ENCODE measurements around the gene C15orf39. TPM values are rescaled to one million over a fixed set of nuclear protein-coding genes. Genes with fewer than 3 reads are reported as not detected.

C15orf39 gene
- total RNA-seq, 1 experiment from 2014 or later: 41.3 TPM

DNA sequence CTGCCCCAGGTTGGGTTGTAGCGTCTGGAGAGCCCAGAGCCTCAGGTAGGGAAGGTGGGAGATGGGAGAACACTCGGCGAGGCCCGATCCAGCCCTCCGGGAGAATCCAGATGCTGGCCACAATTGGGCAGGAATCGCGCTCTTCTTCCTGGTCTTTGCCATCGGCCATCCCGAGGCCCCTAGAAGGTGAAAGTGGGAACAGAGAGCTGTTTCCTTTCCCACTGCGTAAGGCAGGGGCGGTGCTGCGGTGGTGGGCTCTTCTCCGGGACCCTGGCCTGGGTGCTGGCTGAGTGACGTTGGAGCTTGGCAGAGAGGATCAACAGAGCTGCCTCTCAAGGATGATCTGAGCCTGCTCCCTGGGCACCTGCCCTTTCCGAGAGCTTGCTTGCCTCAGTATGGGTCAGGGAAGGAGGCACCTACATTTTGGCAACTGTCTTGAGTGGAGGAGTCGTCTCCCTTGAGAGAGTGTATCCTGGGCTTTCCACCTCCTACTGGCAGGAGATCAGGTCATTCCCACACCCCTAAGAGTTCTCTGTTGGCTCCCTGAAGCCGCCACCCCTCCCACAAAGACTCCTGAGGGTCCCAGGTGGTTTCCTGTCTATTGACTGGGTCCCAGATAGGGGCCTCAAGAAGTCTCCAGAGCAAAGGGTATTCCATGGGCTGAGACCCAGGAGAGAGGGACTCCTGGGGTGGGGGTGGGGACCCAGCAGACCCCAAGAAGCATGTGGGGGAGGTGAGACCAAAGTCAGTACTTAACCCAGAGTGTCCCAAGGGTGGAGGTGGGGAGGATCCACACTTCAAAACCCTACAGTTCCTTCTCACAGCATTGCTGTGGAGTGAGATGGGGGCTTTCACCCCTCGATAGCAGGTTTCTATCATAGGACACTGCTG is 1.6 kb downstream of the C15orf39 start:
- TSS peak; percentile 38 for BruUV-seq (replicated peaks)
- peak overlapping the region; percentile 93 for H3K4me3 ChIP-seq
- DNase-seq: no peak
- no peaks in the 10 kb centered on the region for H3K9me3 ChIP-seq (ENCODE audit: insufficient read depth, low read depth)
- 0 out of 2 replicates have a peak, but pooled peaks cover 7% of the 10 kb centered on the region for H3K36me3 ChIP-seq (ENCODE audit: low read depth)
- ChIA-PET CTCF (interaction anchor here (0.6 to 1.7 kb wide), 4 partner anchors 96 to 174 kb away, joined by 4 to 12 read pairs (median 4); no protein-coding TSS in a partner anchor), POLR2A (ENCODE audit: unreplicated experiment) (interaction anchor here (0.6 to 1.8 kb wide), 3 partner anchors 141 to 160 kb away, joined by 4 to 18 read pairs (median 4); no protein-coding TSS in a partner anchor)
- TF ChIP-seq, protein P1, sequence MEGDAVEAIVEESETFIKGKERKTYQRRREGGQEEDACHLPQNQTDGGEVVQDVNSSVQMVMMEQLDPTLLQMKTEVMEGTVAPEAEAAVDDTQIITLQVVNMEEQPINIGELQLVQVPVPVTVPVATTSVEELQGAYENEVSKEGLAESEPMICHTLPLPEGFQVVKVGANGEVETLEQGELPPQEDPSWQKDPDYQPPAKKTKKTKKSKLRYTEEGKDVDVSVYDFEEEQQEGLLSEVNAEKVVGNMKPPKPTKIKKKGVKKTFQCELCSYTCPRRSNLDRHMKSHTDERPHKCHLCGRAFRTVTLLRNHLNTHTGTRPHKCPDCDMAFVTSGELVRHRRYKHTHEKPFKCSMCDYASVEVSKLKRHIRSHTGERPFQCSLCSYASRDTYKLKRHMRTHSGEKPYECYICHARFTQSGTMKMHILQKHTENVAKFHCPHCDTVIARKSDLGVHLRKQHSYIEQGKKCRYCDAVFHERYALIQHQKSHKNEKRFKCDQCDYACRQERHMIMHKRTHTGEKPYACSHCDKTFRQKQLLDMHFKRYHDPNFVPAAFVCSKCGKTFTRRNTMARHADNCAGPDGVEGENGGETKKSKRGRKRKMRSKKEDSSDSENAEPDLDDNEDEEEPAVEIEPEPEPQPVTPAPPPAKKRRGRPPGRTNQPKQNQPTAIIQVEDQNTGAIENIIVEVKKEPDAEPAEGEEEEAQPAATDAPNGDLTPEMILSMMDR (conservative IDR thresholded peaks at IDR 0.05): no peak
- TF ChIP-seq EZH2 (IDR thresholded peaks at IDR 0.05; ENCODE audit: low read depth): no peak
- H2AFZ ChIP-seq: no peak overlapping the region
- H3K4me2 ChIP-seq: peak overlapping the region; percentile 100
- H4K20me1 ChIP-seq (ENCODE audit: insufficient read depth): peaks cover 53% of the 10 kb centered on the region
- H3K27ac ChIP-seq: peak overlapping the region; percentile 97
- H3K4me1 ChIP-seq (replicated peaks; ENCODE audit: insufficient read depth): peaks cover 43% of the 10 kb centered on the region
- H3K27me3 ChIP-seq (ENCODE audit: insufficient read depth, low read depth): no peaks in the 10 kb centered on the region
- H3K9me2 ChIP-seq (ENCODE audit: insufficient read depth): no peaks in the 10 kb centered on the region
- intact Hi-C loops (cut with micrococcal nuclease; ENCODE audit: unreplicated experiment): loop anchor here (2.0 to 5.0 kb wide), 2 partner anchors 32 to 266 kb away; partner anchors contain the start of gene COX5A
- H3F3A ChIP-seq (ENCODE audit: insufficient read depth, low read depth): peaks cover 22% of the 10 kb centered on the region
- peaks cover 68% of the 10 kb centered on the region for H3K79me2 ChIP-seq (ENCODE audit: low read depth)

- H3K4me2 ChIP-seq: peak overlapping the region; percentile 100
- no peaks in the 10 kb centered on the region for H3K27me3 ChIP-seq (ENCODE audit: insufficient read depth, low read depth)
- H3K36me3 ChIP-seq (ENCODE audit: low read depth): 0 out of 2 replicates have a peak, but pooled peaks cover 11% of the 10 kb centered on the region
- no peak for TF ChIP-seq EZH2 (IDR thresholded peaks at IDR 0.05; ENCODE audit: low read depth)
- TF ChIP-seq, protein P1 (conservative IDR thresholded peaks at IDR 0.05): no peak
- POLR2A ChIA-PET (ENCODE audit: unreplicated experiment): interaction anchor here (0.6 to 1.8 kb wide), 3 partner anchors 104 to 160 kb away, joined by 3 to 18 read pairs (median 4); no protein-coding TSS in a partner anchor
- H3F3A ChIP-seq (ENCODE audit: insufficient read depth, low read depth): peaks cover 22% of the 10 kb centered on the region
- CTCF ChIA-PET: interaction anchor here (0.9 to 1.7 kb wide), 4 partner anchors 145 to 175 kb away, joined by 4 to 12 read pairs (median 5); no protein-coding TSS in a partner anchor
- H3K79me2 ChIP-seq (ENCODE audit: low read depth): peaks cover 75% of the 10 kb centered on the region
- H3K27ac ChIP-seq: peak overlapping the region; percentile 97
- no TSS peak for BruUV-seq (replicated peaks)
- no peak overlapping the region for H2AFZ ChIP-seq
- H4K20me1 ChIP-seq (ENCODE audit: insufficient read depth): peaks cover 60% of the 10 kb centered on the region
- no peaks in the 10 kb centered on the region for H3K9me3 ChIP-seq (ENCODE audit: insufficient read depth, low read depth)
- no peaks in the 10 kb centered on the region for H3K9me2 ChIP-seq (ENCODE audit: insufficient read depth)
- no peak for DNase-seq
- intact Hi-C loops (cut with micrococcal nuclease; ENCODE audit: unreplicated experiment): loop anchor here (1.0 to 5.0 kb wide), 6 partner anchors 33 to 433 kb away; partner anchors contain the start of gene COX5A
- peak overlapping the region; percentile 93 for H3K4me3 ChIP-seq
- peaks cover 38% of the 10 kb centered on the region for H3K4me1 ChIP-seq (replicated peaks; ENCODE audit: insufficient read depth)
Measured at GRCh38 chr15:75203908-75204263, 2.2 kb downstream of the C15orf39 start.

DNA sequence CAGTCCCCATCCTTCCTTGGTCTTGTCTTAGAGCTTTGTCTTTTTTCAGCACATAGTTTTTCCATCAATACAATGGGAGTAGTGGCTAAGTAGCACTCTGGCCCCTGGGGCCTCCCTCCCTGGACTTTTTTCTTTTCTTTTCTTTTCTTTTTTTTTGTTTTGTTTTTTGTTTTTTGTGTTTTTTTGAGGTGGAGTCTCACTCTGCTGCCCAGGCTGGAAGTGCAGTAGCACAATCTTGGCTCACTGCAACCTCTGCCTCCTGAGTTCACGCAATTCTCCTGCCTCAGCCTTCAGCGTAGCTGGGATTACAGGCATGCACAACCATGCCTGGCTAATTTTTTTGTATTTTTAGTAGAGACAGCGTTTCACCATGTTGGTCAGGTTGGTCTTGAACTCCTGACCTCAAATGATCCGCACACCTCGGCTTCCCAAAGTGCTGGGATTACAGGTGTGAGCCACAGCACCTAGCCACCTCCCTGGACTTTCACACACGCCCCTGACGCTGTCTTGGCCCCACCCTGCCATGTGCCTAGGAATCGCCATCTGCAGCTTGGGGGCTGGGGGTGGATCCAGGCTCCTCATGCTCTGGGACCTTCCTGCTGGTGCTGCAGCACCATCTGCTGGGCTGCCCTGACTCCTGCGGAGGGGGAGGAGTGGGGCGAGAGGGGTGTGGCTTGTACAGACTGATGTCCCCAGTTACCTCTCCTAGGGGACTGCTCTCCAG is 2.8 kb downstream of the C15orf39 start:
- intact Hi-C loops (cut with micrococcal nuclease; ENCODE audit: unreplicated experiment): loop anchor here (1.0 to 5.0 kb wide), 5 partner anchors 100 to 433 kb away; partner anchors contain the start of gene COX5A
- H3K9me3 ChIP-seq (ENCODE audit: insufficient read depth, low read depth): no peaks in the 10 kb centered on the region
- H3K27ac ChIP-seq: peak overlapping the region; percentile 97
- BruUV-seq (replicated peaks): no TSS peak
- H2AFZ ChIP-seq: no peak overlapping the region
- H3K79me2 ChIP-seq (ENCODE audit: low read depth): peaks cover 81% of the 10 kb centered on the region
- DNase-seq: peak; percentile 89 to 93
- no peaks in the 10 kb centered on the region for H3K9me2 ChIP-seq (ENCODE audit: insufficient read depth)
- peaks cover 31% of the 10 kb centered on the region for H3K4me1 ChIP-seq (replicated peaks; ENCODE audit: insufficient read depth)
- H3K4me3 ChIP-seq: peak overlapping the region; percentile 93
- H3F3A ChIP-seq (ENCODE audit: insufficient read depth, low read depth): peaks cover 16% of the 10 kb centered on the region
- CTCF ChIA-PET: interaction anchor here (0.6 to 1.7 kb wide), 5 partner anchors 29 to 175 kb away, joined by 3 to 12 read pairs (median 4); no protein-coding TSS in a partner anchor
- H4K20me1 ChIP-seq (ENCODE audit: insufficient read depth): peaks cover 66% of the 10 kb centered on the region
- no peaks in the 10 kb centered on the region for H3K27me3 ChIP-seq (ENCODE audit: insufficient read depth, low read depth)
- peak overlapping the region; percentile 100 for H3K4me2 ChIP-seq
- TF ChIP-seq, protein P1 (conservative IDR thresholded peaks at IDR 0.05): peak; percentile 90
- no peak for TF ChIP-seq EZH2 (IDR thresholded peaks at IDR 0.05; ENCODE audit: low read depth)
- H3K36me3 ChIP-seq (ENCODE audit: low read depth): peaks cover 17% of the 10 kb centered on the region; the same call in 1 of the 2 replicates
- POLR2A ChIA-PET (ENCODE audit: unreplicated experiment): interaction anchor here (0.7 to 1.8 kb wide), 2 partner anchors 103 to 161 kb away, joined by 3 to 18 read pairs; no protein-coding TSS in a partner anchor
